Left cardiac atrium (tissue), 4 donors: ENCODE data around the gene DLG4. TPM values are rescaled to one million over a fixed set of nuclear protein-coding genes. Genes with fewer than 3 reads are reported as not detected.

Experiments used
- ATAC-seq, 2 donors: fragments of 200-7000 bp; cut with Tn5 transposase; one replicate each; pipeline ENCODE4 v1.9.1; 2020; ENCODE audit warnings: mild to moderate bottlenecking in 2 of 2, moderate library complexity in 2 of 2
- DNase-seq: peaks from one replicate; pipeline ENCODE4 v3.0.0-alpha.2; 2020
- intact Hi-C, 2 donors: fragments of 100-400 bp; cut with DNase I; formaldehyde crosslinking; loops; one replicate each; pipeline versions ENCODE4 v1.14.1 to v1.15.1; 2022 to 2023
- total RNA-seq, 2 donors: library from RNA; stranded (reverse); fragmentation: NEBNext Ultra II Directional; extraction: Animal tissue kit (Norgen Biotek cat#: 25700); gene quantifications; one replicate each; pipeline ENCODE4 v1.2.1, GENCODE V29; 2021
- donor health status: DM: no; HTN: yes; CAD: no.
- donor health status: DM: no; HTN: yes; CAD: no; lungs with severe emphysema.
- donor health status: DM: yes; HTN: yes; CAD: no.
- donor health status: Dilated cardiomyopathy.

DLG4 gene
- total RNA-seq, 2 donors from 2014 or later = 21.3 to 22.9 TPM

- intact Hi-C loops = no loop called here
- peak; percentile 21 for DNase-seq
- ATAC-seq = no peak
Measured at GRCh38 chr17:7218758-7219157, 878 bp downstream of the DLG4 start.

GRCh38 chr17:7218166-7218565, 1.5 kb downstream of the DLG4 start:
- intact Hi-C loops = no loop called here
- DNase-seq (peak; percentile 26), ATAC-seq (no peak)

GRCh38 chr17:7217113-7217987, 2.3 kb downstream of the DLG4 start:
- intact Hi-C loops = no loop called here
- DNase-seq (peak; percentile 74), ATAC-seq (no peak)

- no peak for DNase-seq
- no peak for ATAC-seq
- intact Hi-C loops = no loop called here
Measured at GRCh38 chr17:7216242-7217112, 3.2 kb downstream of the DLG4 start.

- ATAC-seq (no peak), DNase-seq (no peak)
- intact Hi-C loops = no loop called here
Measured at GRCh38 chr17:7215652-7216180, 3.9 kb downstream of the DLG4 start.

- DNase-seq (no peak), ATAC-seq (no peak)
Measured at GRCh38 chr17:7215136-7215638, 4.4 kb downstream of the DLG4 start.

GRCh38 chr17:7214300-7215135, 5.1 kb downstream of the DLG4 start:
- intact Hi-C loops = no loop called here
- ATAC-seq (peak; percentile 91), DNase-seq (peak; percentile 99)

More at GRCh38 chr17:7215136-7215638, 4.4 kb downstream of the DLG4 start:
- intact Hi-C loops = no loop called here

GRCh38 chr17:7213895-7214299, 5.7 kb downstream of the DLG4 start:
- DNase-seq (peak; percentile 81), ATAC-seq (no peak)

GRCh38 chr17:7211491-7212273, 8.0 kb downstream of the DLG4 start:
- ATAC-seq (no peak), DNase-seq (no peak)
- intact Hi-C loops = no loop called here

More at GRCh38 chr17:7213895-7214299, 5.7 kb downstream of the DLG4 start:
- intact Hi-C loops = no loop called here

- no peak for ATAC-seq
- intact Hi-C loops = no loop called here
- no peak for DNase-seq
Measured at GRCh38 chr17:7208754-7209460, 10.7 kb downstream of the DLG4 start.

- intact Hi-C loops = no loop called here
- DNase-seq (no peak), ATAC-seq (no peak)
Measured at GRCh38 chr17:7208027-7208571, 11.5 kb downstream of the DLG4 start.

- DNase-seq (no peak), ATAC-seq (peak in 1 of 2 donors; percentile 6)
- intact Hi-C loops = no loop called here
Measured at GRCh38 chr17:7207120-7208001, 12.3 kb downstream of the DLG4 start.

GRCh38 chr17:7205561-7205960, 14.1 kb downstream of the DLG4 start:
- ATAC-seq = no peak
- intact Hi-C loops = no loop called here
- no peak for DNase-seq

GRCh38 chr17:7204828-7205461, 14.7 kb downstream of the DLG4 start:
- peak; percentile 92 for DNase-seq
- ATAC-seq = peak; percentile 90 to 91
- intact Hi-C loops = no loop called here

- intact Hi-C loops = no loop called here
- DNase-seq (no peak), ATAC-seq (peak in 1 of 2 donors; percentile 2)
Measured at GRCh38 chr17:7204336-7204735, 15.3 kb downstream of the DLG4 start.

- DNase-seq (no peak), ATAC-seq (no peak)
- intact Hi-C loops = no loop called here
Measured at GRCh38 chr17:7203391-7203790, 16.2 kb downstream of the DLG4 start.
